CD14-positive monocyte (primary cell): ENCODE results near the gene POC1B. TPM values are rescaled to one million over a fixed set of nuclear protein-coding genes. Genes with fewer than 3 reads are reported as not detected.

Source experiments
- DNase-seq, 3 donors: peaks; one replicate each; pipeline ENCODE4 v3.0.0-alpha.2; 2011 to 2022
- H2AFZ ChIP-seq: 2 replicates; pipeline ENCODE4 v1.6.0; 2012; ENCODE audit warnings: mild to moderate bottlenecking, low read depth, low read length, inconsistent platforms; ENCODE audit not compliant: insufficient read depth, poor library complexity, severe bottlenecking
- H3K27ac ChIP-seq, 2 donors: 1 replicate in 1 of 2; 2 replicates in 1 of 2; pipeline ENCODE4 v1.5.1; 2012 to 2013; ENCODE audit warnings: low read length in 2 of 2, control low read depth in 1 of 2, inconsistent platforms in 1 of 2, low read depth in 1 of 2, mild to moderate bottlenecking in 1 of 2
- H3K27me3 ChIP-seq, 2 donors: one replicate each; pipeline versions ENCODE4 v1.6.0 to v1.6.1; 2011 to 2013; ENCODE audit warnings: low read length in 2 of 2; ENCODE audit not compliant: control insufficient read depth in 2 of 2, insufficient read depth in 2 of 2
- H3K36me3 ChIP-seq, 2 donors: replicated peaks in 1 of 2; 1 replicate in 1 of 2; 2 replicates in 1 of 2; pipeline versions ENCODE4 v1.5.1 to v1.6.1; 2012 to 2013; ENCODE audit warnings: low read length in 2 of 2, control low read depth in 1 of 2, inconsistent platforms in 1 of 2, mild to moderate bottlenecking in 1 of 2; ENCODE audit not compliant: insufficient read depth in 2 of 2, control insufficient read depth in 1 of 2
- H3K4me1 ChIP-seq, 2 donors: 1 replicate in 1 of 2; 2 replicates in 1 of 2; pipeline versions ENCODE4 v1.5.1 to v1.6.1; 2012 to 2013; ENCODE audit warnings: low read length in 2 of 2, control low read depth in 1 of 2, inconsistent platforms in 1 of 2, mild to moderate bottlenecking in 1 of 2, moderate library complexity in 1 of 2; ENCODE audit not compliant: insufficient read depth in 2 of 2, control insufficient read depth in 1 of 2
- H3K4me2 ChIP-seq: replicated peaks from 2 replicates; pipeline ENCODE3; 2012; ENCODE audit warnings: low read length, moderate library complexity, mild to moderate bottlenecking; ENCODE audit not compliant: poor library complexity, severe bottlenecking; ENCODE audit errors: extremely low read depth
- H3K4me3 ChIP-seq, 3 experiments: fragments of 200-600 bp in 1 of 3; sonication (generic) in 1 of 3; replicated peaks in 1 of 3; 1 replicate in 2 of 3; 2 replicates in 1 of 3; pipeline ENCODE4 v1.5.1; 2011 to 2013; ENCODE audit warnings: low read length in 3 of 3, mild to moderate bottlenecking in 3 of 3, control low read depth in 2 of 3, low read depth in 2 of 3, inconsistent platforms in 1 of 3, moderate library complexity in 1 of 3
- H3K79me2 ChIP-seq: 2 replicates; pipeline ENCODE4 v1.6.0; 2012; ENCODE audit warnings: mild to moderate bottlenecking, control low read depth, inconsistent platforms, low read length, moderate library complexity; ENCODE audit not compliant: insufficient read depth
- H3K9ac ChIP-seq: 2 replicates; pipeline ENCODE4 v1.6.0; 2017; ENCODE audit warnings: low read length, mild to moderate bottlenecking; ENCODE audit not compliant: insufficient read depth, poor library complexity, severe bottlenecking
- H3K9me3 ChIP-seq, 2 donors: replicated peaks in 1 of 2; 1 replicate in 1 of 2; 2 replicates in 1 of 2; pipeline versions ENCODE4 v1.5.1 to v1.6.1; 2012 to 2013; ENCODE audit warnings: low read length in 2 of 2, control low read depth in 1 of 2; ENCODE audit not compliant: control insufficient read depth in 1 of 2, insufficient read depth in 1 of 2
- H4K20me1 ChIP-seq: 2 replicates; pipeline ENCODE4 v1.6.0; 2012; ENCODE audit warnings: mild to moderate bottlenecking, low read length, control low read depth, moderate library complexity; ENCODE audit not compliant: insufficient read depth
- H3K27ac Mint-ChIP-seq, 7 donors: one replicate each; pipeline ENCODE4 v1.8.0; 2020; ENCODE audit warnings: mild to moderate bottlenecking in 7 of 7, mixed read lengths in 7 of 7, moderate library complexity in 6 of 7, inconsistent platforms in 2 of 7
- H3K27me3 Mint-ChIP-seq, 3 donors: one replicate each; pipeline ENCODE4 v1.8.0; 2021 to 2022; ENCODE audit warnings: low read depth in 3 of 3, mild to moderate bottlenecking in 3 of 3, mixed read lengths in 3 of 3, moderate library complexity in 3 of 3, inconsistent platforms in 1 of 3
- H3K36me3 Mint-ChIP-seq, 2 donors: one replicate each; pipeline ENCODE4 v1.8.0; 2020; ENCODE audit warnings: mixed read lengths in 2 of 2, inconsistent platforms in 1 of 2, mild to moderate bottlenecking in 1 of 2
- H3K4me1 Mint-ChIP-seq: one replicate; pipeline ENCODE4 v1.8.0; 2020; ENCODE audit warnings: mild to moderate bottlenecking, mixed read lengths
- H3K4me3 Mint-ChIP-seq, 2 donors: one replicate each; pipeline ENCODE4 v1.8.0; 2020; ENCODE audit warnings: mild to moderate bottlenecking in 2 of 2, mixed read lengths in 2 of 2, moderate library complexity in 1 of 2
- H3K9me3 Mint-ChIP-seq, 7 donors: one replicate each; pipeline ENCODE4 v1.8.0; 2020 to 2022; ENCODE audit warnings: mixed read lengths in 7 of 7, mild to moderate bottlenecking in 6 of 7, moderate library complexity in 6 of 7, inconsistent platforms in 2 of 7
- WGBS: methylation state at CpG from one replicate; pipeline ENCODE4 v1.1.5; 2013; ENCODE audit warnings: missing lambda C conversion rate; ENCODE audit not compliant: insufficient coverage; 5-methylcytosine and 5-hydroxymethylcytosine counted together
- intact Hi-C, 2 donors: fragments of 100-400 bp; cut with micrococcal nuclease; formaldehyde crosslinking; loops; one replicate each; pipeline versions ENCODE4 v1.15.0 to v1.15.1; 2023
- polyA plus RNA-seq, 3 donors: library from polyadenylated mRNA; depleted of rRNA in 1 of 3; unstranded in 2 of 3; stranded (reverse) in 1 of 3; fragments of 300-500 nt in 2 of 3; fragments of >200 nt in 1 of 3; fragmentation: Illumina TruSeq in 2 of 3; gene quantifications; 1 replicate in 2 of 3; 2 replicates in 1 of 3; pipeline ENCODE4 v1.2.3, GENCODE V29; 2012 to 2021
- TF ChIP-seq, protein P1 (sequence below): fragments of 200-600 bp; IDR thresholded peaks from one replicate; pipeline ENCODE4 v1.8.0; 2022; ENCODE audit warnings: antibody characterized with exemption, mild to moderate bottlenecking

POC1B gene
- polyA plus RNA-seq, 3 donors, result 8.4 to 32.0 (median 29.7) TPM

GRCh38 chr12:89405626-89406345 lies 120.1 kb downstream of the POC1B start:
- Histone ChIP-seq H3K9ac (no peak overlapping the region), H3K4me2 (no peak overlapping the region), H3K4me3 (no peak overlapping the region), H4K20me1 (no peaks in the 10 kb centered on the region), H3K4me1 (peaks cover 2 to 8% of the 10 kb centered on the region in 2 donors), H3K9me3 (no peaks in the 10 kb centered on the region), H3K27ac (no peak overlapping the region), H3K27me3 (no peaks in the 10 kb centered on the region), H3K36me3 (no peaks in the 10 kb centered on the region), H2AFZ (no peak overlapping the region), H3K79me2 (no peaks in the 10 kb centered on the region)
- H3K4me3 Mint-ChIP-seq, result no peak overlapping the region
- H3K27me3 Mint-ChIP-seq, result peaks cover 0 to 5% (median 2%) of the 10 kb centered on the region in 3 donors
- intact Hi-C loops, result no loop called here
- TF ChIP-seq, protein P1, sequence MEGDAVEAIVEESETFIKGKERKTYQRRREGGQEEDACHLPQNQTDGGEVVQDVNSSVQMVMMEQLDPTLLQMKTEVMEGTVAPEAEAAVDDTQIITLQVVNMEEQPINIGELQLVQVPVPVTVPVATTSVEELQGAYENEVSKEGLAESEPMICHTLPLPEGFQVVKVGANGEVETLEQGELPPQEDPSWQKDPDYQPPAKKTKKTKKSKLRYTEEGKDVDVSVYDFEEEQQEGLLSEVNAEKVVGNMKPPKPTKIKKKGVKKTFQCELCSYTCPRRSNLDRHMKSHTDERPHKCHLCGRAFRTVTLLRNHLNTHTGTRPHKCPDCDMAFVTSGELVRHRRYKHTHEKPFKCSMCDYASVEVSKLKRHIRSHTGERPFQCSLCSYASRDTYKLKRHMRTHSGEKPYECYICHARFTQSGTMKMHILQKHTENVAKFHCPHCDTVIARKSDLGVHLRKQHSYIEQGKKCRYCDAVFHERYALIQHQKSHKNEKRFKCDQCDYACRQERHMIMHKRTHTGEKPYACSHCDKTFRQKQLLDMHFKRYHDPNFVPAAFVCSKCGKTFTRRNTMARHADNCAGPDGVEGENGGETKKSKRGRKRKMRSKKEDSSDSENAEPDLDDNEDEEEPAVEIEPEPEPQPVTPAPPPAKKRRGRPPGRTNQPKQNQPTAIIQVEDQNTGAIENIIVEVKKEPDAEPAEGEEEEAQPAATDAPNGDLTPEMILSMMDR, result no peak
- H3K36me3 Mint-ChIP-seq, result no peaks in the 10 kb centered on the region
- H3K9me3 Mint-ChIP-seq, result peaks cover 0 to 5% (median 2%) of the 10 kb centered on the region in 7 donors
- DNase-seq, result no peak
- 96% methylated on average over 4 of the region's 4 CpGs for WGBS
- H3K4me1 Mint-ChIP-seq, result peaks cover 7% of the 10 kb centered on the region
- no peak overlapping the region for H3K27ac Mint-ChIP-seq

DNA sequence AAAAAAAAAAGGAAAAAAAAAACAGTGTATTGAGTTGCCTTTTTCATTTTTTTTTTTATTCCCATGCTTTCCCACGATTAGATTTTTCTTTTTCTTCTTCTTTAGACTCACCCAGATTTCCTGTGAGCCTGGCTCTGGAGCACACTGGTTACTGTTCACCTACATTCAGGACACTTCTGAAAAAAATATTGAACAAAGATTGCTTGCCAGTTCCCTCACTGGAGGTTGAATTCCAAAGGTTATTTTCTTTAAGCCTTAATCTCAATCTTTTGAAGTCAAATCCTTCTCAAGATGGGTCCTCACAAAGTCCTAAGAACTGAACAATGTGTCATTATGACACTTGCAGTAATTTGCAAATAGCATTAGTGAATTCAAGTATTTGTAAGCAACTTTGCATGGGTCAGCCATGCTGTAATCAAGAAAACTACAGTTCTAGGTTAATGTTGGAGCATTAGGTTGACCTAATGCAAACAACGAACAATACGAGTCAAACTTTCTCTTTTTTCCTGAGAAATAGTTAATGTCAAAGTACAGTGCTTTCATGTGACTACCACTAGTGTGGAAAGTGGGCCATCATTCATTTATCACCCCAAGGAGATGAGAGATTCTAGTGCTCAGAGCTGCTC lies 124.3 kb downstream of the POC1B start:
- Histone ChIP-seq H2AFZ (no peak overlapping the region), H4K20me1 (no peaks in the 10 kb centered on the region), H3K27ac (no peak overlapping the region), H3K27me3 (no peaks in the 10 kb centered on the region), H3K4me1 (peaks cover 10 to 22% of the 10 kb centered on the region in 2 donors), H3K4me3 (no peak overlapping the region), H3K36me3 (no peaks in the 10 kb centered on the region), H3K79me2 (no peaks in the 10 kb centered on the region), H3K4me2 (no peak overlapping the region), H3K9me3 (no peaks in the 10 kb centered on the region), H3K9ac (no peak overlapping the region)
- intact Hi-C loops, result no loop called here
- WGBS, result no CpG with 5 or more reads among the region's 3 CpGs
- Mint-ChIP-seq H3K9me3 (no peaks in the 10 kb centered on the region), H3K36me3 (no peaks in the 10 kb centered on the region), H3K4me3 (no peak overlapping the region), H3K27ac (peak overlapping the region in 1 of 7 donors; percentile 42), H3K27me3 (peaks cover 0 to 2% (median 0%) of the 10 kb centered on the region in 3 donors), H3K4me1 (peaks cover 19% of the 10 kb centered on the region)
- DNase-seq, result no peak
- TF ChIP-seq, protein P1, result no peak
